ENCODE measurements around the gene BSPRY. TPM values are rescaled to one million over a fixed set of nuclear protein-coding genes. Genes with fewer than 3 reads are reported as not detected.

Gene BSPRY
- 16.0 TPM for total RNA-seq

- no peak for DNase-seq (ENCODE audit: low spot score)
Observed at GRCh38 chr9:113349445-113350094, at the start of gene BSPRY. TSS of gene BSPRY (plus strand) at chr9:113349541. CDS start at chr9:113349580, 39 bp downstream.

GRCh38 chr9:113299800-113300292, 49.5 kb upstream of the BSPRY start:
- DNase-seq (ENCODE audit: low spot score): peak; percentile 67

- DNase-seq (ENCODE audit: low spot score): no peak
Observed at GRCh38 chr9:113301548-113301947, 47.8 kb upstream of the BSPRY start.

GRCh38 chr9:113302792-113303418, 46.4 kb upstream of the BSPRY start, which contains the start of gene RNF183:
TSS of gene RNF183 (minus strand) at chr9:113303376. CDS start at chr9:113298184, 5,192 bp downstream.
- peak; percentile 51 for DNase-seq (ENCODE audit: low spot score)

GRCh38 chr9:113306566-113306965, 42.8 kb upstream of the BSPRY start:
- no peak for DNase-seq (ENCODE audit: low spot score)

- DNase-seq (ENCODE audit: low spot score): no peak
Observed at GRCh38 chr9:113307396-113307975, 41.9 kb upstream of the BSPRY start.

GRCh38 chr9:113309204-113309813, 40.0 kb upstream of the BSPRY start:
- peak; percentile 26 for DNase-seq (ENCODE audit: low spot score)

- DNase-seq (ENCODE audit: low spot score): no peak
Observed at GRCh38 chr9:113310538-113310937, 38.8 kb upstream of the BSPRY start.

GRCh38 chr9:113311961-113312360, 37.4 kb upstream of the BSPRY start:
- DNase-seq (ENCODE audit: low spot score): no peak

GRCh38 chr9:113313261-113313660, 36.1 kb upstream of the BSPRY start:
- DNase-seq (ENCODE audit: low spot score): no peak

GRCh38 chr9:113315231-113315630, 34.1 kb upstream of the BSPRY start:
- DNase-seq (ENCODE audit: low spot score): no peak

GRCh38 chr9:113316030-113316429, 33.3 kb upstream of the BSPRY start:
- no peak for DNase-seq (ENCODE audit: low spot score)

GRCh38 chr9:113317777-113318176, 31.6 kb upstream of the BSPRY start:
- DNase-seq (ENCODE audit: low spot score): no peak

- no peak for DNase-seq (ENCODE audit: low spot score)
Observed at GRCh38 chr9:113319054-113319453, 30.3 kb upstream of the BSPRY start.

- DNase-seq (ENCODE audit: low spot score): no peak
Observed at GRCh38 chr9:113320051-113320450, 29.3 kb upstream of the BSPRY start.

GRCh38 chr9:113322671-113323070, 26.7 kb upstream of the BSPRY start:
- no peak for DNase-seq (ENCODE audit: low spot score)

- DNase-seq (ENCODE audit: low spot score): no peak
Observed at GRCh38 chr9:113326230-113326629, 23.1 kb upstream of the BSPRY start.

- DNase-seq (ENCODE audit: low spot score): no peak
Observed at GRCh38 chr9:113328045-113328782, 21.1 kb upstream of the BSPRY start.

GRCh38 chr9:113331780-113332179, 17.6 kb upstream of the BSPRY start:
- no peak for DNase-seq (ENCODE audit: low spot score)

- no peak for DNase-seq (ENCODE audit: low spot score)
Observed at GRCh38 chr9:113337714-113338113, 11.6 kb upstream of the BSPRY start.

GRCh38 chr9:113340011-113340699, 9.2 kb upstream of the BSPRY start, which contains the start of gene WDR31:
TSS of gene WDR31 (minus strand) at chr9:113340275. CDS start at chr9:113332022, 8,253 bp downstream.
- peak; percentile 88 for DNase-seq (ENCODE audit: low spot score)
